HG02885 (cell line): Measurements from ENCODE around the gene CD209.

Experiments
- ATAC-seq: cut with Tn5 transposase; IDR thresholded peaks from one replicate; pipeline ENCODE4 v1.9.1; 2021; ENCODE audit warnings: mild to moderate bottlenecking; ENCODE audit not compliant: unreplicated experiment, poor library complexity

The CD209 gene

DNA sequence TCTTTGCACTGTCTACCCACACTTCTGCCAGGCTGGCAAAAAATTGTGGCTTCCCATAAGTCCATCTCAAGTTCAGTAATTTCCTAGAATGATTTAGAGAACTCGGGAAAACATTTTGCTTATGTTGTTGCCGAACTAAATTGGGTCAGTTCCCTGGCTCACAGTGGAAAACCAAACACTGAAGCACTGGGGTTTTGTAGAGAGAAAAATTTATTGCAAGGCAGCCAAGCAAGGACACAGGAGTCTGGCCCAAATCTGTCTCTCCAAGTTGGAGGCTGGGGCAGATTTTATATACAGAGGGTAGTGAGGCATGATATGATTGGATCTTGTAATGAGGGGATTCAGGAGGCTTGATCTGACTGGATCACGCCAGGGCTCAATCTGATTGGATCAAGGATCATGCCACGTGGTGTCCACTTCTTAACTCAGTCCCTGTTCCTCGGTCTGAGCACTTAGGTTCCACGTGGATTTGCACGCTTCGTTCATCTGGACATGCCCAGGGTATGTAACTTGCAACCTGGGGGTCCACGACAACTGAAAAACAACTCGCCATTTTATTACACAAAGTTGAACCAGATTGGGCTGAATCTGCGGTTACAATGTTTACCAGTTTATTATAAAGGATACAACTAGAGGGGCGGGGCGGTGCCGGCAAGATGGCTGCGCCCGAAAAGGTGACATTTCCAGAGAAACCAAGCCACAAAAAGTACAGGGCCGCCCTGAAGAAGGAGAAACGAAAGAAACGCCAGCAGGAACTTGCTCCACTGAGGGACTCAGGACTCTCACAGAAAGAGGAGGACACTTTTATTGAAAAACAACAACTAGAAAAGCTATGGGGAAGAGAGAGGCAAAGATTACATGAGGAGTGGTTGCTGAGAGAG lies 7.3 kb downstream of the CD209 start:
- no peak for ATAC-seq

- ATAC-seq: no peak
These were observed 8.1 kb downstream of the CD209 start for GRCh38 chr19:7739211-7739755.

- no peak for ATAC-seq
These were observed 9.3 kb downstream of the CD209 start for GRCh38 chr19:7738023-7738422.

DNA sequence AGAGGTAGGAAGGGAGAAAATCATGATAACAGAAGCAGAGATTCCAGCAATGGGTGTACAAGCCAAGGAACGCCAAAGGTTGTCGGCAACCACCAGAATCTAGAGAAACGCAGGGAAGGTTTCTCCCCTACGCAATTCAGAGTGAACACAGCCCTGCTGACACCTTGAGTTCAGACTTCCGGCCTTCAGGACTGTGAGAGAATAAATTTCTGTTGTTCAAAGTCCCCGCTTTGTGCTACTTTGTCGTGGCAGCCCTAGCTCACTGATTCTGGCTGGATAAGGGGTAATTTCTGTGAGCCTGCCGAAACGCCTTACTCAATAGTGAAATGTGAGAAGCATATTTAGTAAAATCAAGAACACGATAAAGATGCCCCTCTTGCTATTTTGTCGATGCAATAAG lies 10.1 kb downstream of the CD209 start:
- no peak for ATAC-seq

DNA sequence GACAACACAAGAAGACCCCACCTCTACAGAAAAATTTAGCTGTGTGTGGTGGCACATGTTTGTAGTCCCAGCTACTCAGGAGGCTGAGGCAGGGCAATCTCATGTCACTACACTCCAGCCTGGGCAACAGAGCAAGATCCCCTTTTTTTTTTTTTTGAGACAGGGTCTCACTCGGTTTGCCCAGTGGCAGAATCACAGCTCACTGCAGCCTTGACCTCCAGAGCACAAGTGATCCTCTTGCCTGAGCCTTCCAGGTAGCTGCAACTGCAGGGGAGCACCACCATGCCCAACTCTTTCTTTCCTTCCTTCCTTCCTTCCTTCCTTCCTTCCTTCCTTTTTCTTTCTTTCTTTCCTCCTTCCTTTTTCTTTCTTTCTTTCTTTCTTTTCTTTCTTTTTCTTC lies 11.2 kb downstream of the CD209 start:
- no peak for ATAC-seq

DNA sequence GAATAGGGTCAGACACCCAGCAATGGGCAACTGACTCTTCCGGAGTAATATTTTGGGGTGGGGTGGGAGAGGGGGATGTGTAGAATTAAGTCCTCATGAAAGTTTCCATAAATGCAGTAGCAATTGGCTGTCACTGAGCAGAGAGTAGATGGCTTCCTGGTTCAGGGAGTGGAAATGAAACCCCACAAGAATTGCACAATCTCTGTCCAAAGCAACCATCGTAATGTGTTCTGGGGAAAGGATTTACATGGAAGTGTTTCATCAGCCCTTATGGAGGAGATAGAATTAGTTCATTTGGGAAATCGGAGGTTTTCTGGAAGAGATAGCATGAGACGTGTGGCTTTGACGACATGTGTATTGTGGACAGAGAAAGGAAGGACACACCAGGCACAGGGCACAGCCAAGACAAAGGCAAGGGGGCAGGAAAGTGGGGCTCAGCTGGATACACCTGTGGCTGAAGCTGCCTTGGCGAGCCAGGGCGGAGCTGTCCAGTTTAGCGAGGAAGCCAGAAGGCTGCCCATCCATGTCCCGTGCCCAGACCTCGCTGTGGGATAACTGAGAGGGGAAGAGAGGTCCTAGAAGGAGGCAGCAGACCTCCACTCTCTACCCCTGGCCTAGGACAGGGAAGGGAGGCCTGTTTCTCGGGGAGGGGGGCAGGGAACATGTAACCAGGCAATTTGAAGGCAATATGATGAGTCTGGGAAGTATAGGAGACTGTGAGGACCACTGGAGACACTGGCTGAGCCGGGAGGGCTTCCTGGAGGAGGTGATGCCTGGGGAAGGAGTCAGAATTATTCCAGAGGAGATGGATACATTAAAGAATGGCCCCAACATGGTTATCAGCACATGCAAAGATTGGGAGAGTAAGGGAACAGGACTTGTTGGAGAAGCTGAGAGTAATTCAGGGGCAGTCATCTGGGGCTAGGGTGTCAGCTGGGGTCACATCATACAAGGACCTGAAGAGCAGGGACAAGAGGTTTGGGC lies 12.8 kb downstream of the CD209 start:
- ATAC-seq: no peak

- ATAC-seq: no peak
These were observed 14.0 kb downstream of the CD209 start for GRCh38 chr19:7733376-7733775.

- ATAC-seq: no peak
These were observed 15.3 kb downstream of the CD209 start, which contains the start of gene CLEC4G for GRCh38 chr19:7732045-7732444. Gene CLEC4G (minus strand): TSS chr19:7732110. CDS start chr19:7732102, 8 bp downstream.

- ATAC-seq: no peak
These were observed 15.7 kb downstream of the CD209 start for GRCh38 chr19:7731615-7732014.

DNA sequence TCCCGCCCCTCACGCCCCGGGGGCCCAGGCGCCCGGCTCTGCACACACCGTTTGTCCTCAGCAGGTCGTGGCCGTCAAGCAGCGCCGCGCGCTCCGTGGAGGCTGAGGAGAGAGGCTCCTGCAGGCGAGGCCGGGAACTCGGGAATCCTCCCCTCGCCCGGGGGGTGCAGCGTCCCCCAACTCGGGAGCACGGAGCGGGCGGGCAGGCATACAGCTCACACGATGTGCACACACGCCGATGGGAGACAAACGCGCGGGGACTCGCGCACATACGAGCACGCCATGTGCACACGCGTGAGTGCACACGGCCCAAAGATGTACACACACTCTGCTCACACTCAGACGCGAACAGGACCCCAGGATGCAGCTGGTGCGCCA lies 16.1 kb downstream of the CD209 start:
- no peak for ATAC-seq

DNA sequence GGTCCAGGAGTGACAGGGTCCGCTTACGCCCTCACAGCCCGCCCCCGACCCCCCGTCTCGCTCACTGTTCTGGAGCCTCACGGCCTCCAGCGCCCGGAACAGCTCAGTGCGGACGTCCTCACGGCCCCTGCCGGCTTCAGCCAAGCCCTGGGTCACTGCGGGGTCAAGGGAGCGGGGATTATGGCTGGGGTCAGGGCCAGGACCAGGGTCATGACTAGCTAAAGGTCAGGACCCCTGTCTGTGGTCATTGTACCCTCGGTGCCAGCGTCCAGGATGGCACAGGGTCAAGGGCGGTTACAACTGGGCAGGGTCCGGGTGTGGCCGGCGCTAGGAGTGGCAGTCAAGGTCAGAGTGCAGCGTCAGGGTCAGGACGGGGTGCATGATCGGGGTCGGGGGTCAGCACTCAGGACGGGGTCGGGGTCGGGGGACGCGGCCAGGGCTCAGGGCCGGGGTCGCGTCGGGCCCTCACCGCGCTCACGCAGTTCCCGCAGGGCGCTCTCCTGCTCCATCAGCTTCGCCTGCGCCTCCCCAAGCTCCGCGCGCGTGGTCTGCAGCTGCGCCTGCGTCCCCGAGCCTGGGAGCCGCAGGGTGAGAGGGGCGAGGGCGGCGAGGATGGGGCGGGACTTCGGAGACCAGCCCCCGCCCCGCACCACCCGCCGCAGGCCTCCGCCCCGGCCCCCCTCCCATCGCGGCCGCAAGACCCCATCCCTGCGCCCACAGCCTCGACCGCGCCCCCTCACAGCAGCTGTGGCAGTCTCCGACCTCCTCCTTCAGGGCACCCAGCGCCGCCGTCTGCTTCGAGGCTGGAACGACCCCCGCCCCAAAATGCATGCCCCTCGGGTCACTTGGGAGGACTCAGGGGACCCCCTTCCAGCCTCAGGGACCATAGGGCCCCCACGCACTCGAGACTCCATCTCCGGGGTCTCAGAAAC lies 16.8 kb downstream of the CD209 start:
- ATAC-seq: no peak

DNA sequence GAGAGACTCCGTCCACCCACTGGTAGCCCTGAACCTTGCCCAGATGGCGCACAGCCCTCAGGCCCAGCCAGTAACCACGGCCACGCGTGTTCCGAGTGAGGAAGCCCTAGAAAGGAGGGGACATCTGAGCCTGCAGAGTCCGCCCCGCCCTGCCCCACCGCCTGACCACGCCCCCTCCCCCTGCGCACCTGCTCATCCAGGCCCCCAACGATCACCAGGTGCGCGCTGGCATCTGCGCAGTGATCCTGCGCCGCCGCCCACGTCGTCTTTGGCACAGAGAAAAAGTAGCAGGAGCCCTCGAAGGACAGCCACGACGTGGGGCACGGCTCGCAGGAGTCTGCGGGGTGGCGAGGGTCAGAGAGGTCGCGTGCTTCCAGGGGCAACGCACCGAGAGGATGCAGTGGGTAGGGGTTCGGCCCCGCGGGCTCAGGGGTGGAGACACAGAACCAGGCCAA lies 17.5 kb downstream of the CD209 start:
- ATAC-seq: no peak

DNA sequence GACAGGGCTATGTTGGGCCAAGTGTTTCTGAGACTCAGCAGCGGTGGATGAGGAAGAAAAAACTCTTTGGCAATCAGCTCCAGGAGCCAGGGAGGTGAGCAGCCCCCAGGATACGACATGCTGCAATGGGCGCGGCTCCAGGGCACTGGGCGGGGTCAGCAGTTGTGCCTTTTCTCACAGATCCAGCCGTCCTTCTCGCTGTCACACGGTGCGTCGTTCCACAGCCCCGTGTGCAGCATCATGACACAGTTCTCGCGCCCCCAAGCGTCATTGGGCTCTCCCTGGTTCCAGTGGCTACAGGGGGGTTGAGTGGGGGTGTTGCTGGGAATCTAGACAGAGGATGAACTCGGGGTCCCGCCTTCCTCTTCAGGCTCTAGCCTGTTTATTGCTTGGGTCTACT lies 18.1 kb downstream of the CD209 start:
- ATAC-seq: no peak

DNA sequence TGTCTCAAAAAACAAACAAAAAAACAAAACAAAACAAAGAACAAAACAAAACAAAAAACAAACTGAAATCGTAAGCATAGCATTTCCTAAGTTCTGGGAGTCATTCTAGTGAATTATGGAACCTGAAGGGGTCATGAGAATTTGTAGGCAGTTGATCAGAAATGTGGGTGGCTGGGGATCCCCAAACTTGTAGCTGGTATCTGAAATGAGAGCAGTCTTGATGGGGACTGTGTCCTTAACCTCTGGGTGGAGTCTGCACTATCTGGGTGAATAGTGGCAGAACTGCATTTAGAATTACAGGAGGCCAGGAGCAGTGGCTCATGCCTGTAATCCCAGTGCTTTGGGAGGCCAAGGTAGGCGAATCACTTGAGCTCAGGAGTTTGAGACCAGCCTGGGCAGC lies 21.5 kb downstream of the CD209 start:
- no peak for ATAC-seq

DNA sequence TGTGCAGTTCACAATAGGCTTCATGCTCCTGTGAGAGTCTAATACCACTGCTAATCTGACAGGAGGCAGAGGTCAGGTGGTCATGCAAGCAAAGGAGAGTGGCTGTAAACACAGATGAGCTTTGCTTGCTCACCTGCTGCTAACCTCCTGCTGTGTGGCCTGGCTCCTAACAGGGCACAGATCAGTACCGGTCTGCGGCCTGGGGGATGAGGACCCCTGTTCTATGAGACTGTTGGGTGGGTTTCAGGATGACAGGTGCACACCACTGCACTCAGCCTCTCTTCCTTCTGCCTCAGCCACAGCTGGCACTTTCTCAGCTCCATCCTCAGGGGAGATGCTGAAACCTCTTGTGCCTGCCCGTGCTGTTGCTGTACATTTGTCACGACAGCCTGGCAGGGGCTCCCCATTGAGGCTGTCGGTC lies 25.1 kb downstream of the CD209 start:
- ATAC-seq: no peak

DNA sequence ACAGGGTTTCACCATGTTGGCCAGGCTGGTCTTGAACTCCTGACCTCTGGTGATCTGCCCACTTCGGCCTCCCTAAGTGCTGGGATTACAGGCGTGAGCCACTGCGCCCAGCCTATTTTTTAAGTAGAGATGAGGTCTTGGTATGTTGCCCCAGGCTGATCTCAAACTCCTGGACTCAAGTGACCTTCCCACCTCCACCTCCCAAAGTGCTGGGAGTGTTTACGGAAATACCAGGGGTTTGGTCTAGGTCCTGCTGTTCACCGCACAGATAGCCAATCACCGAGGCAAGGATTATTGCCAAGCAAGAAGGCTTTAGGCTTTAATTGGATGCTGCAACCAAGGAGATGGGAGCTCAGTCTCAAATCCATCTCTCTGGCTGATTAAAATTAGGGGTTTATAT lies 27.0 kb downstream of the CD209 start:
- no peak for ATAC-seq

DNA sequence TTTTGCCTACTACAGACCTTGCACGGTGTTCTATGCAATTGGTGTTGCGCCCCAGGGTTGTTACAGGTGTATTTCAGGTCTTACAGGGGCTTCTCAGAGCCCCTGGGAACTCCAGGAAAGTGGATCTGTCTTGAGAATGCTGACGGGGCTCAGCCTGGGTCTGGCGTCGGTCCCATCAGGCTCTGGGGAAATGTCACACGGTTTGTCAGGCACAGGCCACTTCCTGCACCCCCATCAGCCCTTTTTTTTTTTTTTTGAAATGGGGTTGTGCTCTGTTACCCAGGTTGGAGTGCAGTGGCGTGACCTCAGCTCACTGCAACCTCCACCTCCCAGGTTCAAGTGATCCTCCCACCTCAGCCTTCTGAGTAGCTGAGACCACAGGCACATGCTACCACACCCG lies 28.7 kb downstream of the CD209 start:
- ATAC-seq: no peak

- no peak for ATAC-seq
These were observed 30.6 kb downstream of the CD209 start for GRCh38 chr19:7716762-7717161.

- ATAC-seq: no peak
These were observed 31.7 kb downstream of the CD209 start for GRCh38 chr19:7715671-7716070.

GRCh38 chr19:7710616-7711015 lies 36.7 kb downstream of the CD209 start:
- ATAC-seq: no peak
